HepG2 (cell line): ENCODE measurements around the gene BMERB1. TPM values are rescaled to one million over a fixed set of nuclear protein-coding genes. Genes with fewer than 3 reads are reported as not detected.

ENCODE experiments used
- ADNP ChIP-seq: sonication (generic); formaldehyde crosslinking; IDR thresholded peaks from 2 replicates; pipeline ENCODE4 v1.4.0; 2020; ENCODE audit warnings: missing genetic modification reagents
- CCDC6 ChIP-seq: sonication (generic); formaldehyde crosslinking; IDR thresholded peaks from 2 replicates; pipeline ENCODE4 v1.8.1; 2022; ENCODE audit warnings: mild to moderate bottlenecking, missing genetic modification reagents, moderate library complexity
- FOSL1 ChIP-seq: sonication (generic); formaldehyde crosslinking; IDR thresholded peaks from 2 replicates; pipeline ENCODE4 v1.9.0; 2021; ENCODE audit warnings: missing genetic modification reagents, borderline replicate concordance
- GPN1 ChIP-seq: sonication (generic); formaldehyde crosslinking; IDR thresholded peaks from 2 replicates; pipeline ENCODE4 v1.5.1; 2020; ENCODE audit warnings: missing genetic modification reagents, borderline replicate concordance
- HHEX ChIP-seq: IDR thresholded peaks from 2 replicates; pipeline ENCODE4 v1.6.1; 2016; ENCODE audit warnings: control low read depth
- IKZF4 ChIP-seq: sonication (generic); formaldehyde crosslinking; IDR thresholded peaks from 2 replicates; pipeline ENCODE4 v1.5.1; 2020; ENCODE audit warnings: borderline replicate concordance, mild to moderate bottlenecking, low read depth, missing genetic modification reagents; ENCODE audit errors: not compliant biosample characterization
- NONO ChIP-seq, 2 experiments: fragments of 450-650 bp in 1 of 2; sonication (generic) in 1 of 2; formaldehyde crosslinking in 1 of 2; IDR thresholded peaks in 1 of 2; conservative IDR thresholded peaks in 1 of 2; 2 replicates each; pipeline versions ENCODE4 v1.6.1 to v1.8.0; 2017 to 2022; ENCODE audit warnings: mild to moderate bottlenecking in 1 of 2, missing genetic modification reagents in 1 of 2, moderate library complexity in 1 of 2
- PLRG1 ChIP-seq: fragments of 450-650 bp; conservative IDR thresholded peaks from 2 replicates; pipeline ENCODE4 v1.6.1; 2016
- PRMT3 ChIP-seq: sonication (generic); formaldehyde crosslinking; IDR thresholded peaks from 2 replicates; pipeline ENCODE4 v1.8.1; 2022; ENCODE audit warnings: low read depth, mild to moderate bottlenecking, moderate library complexity, missing genetic modification reagents, borderline replicate concordance
- RBFOX2 ChIP-seq: fragments of 200-400 bp; formaldehyde crosslinking; IDR thresholded peaks from 2 replicates; pipeline ENCODE4 v1.6.1; 2017; ENCODE audit warnings: low read depth, mild to moderate bottlenecking, low read length
- RFXAP ChIP-seq: sonication (generic); formaldehyde crosslinking; IDR thresholded peaks from 2 replicates; pipeline ENCODE4 v1.4.0; 2020; ENCODE audit warnings: missing genetic modification reagents, borderline replicate concordance
- ZBTB42 ChIP-seq: sonication (generic); formaldehyde crosslinking; IDR thresholded peaks from 2 replicates; pipeline ENCODE4 v1.5.0; 2020; ENCODE audit warnings: mild to moderate bottlenecking, missing genetic modification reagents
- ZNF552 ChIP-seq: sonication (generic); formaldehyde crosslinking; IDR thresholded peaks from 2 replicates; pipeline ENCODE4 v1.9.0; 2022; ENCODE audit warnings: missing genetic modification reagents, mild to moderate bottlenecking, borderline replicate concordance
- ZNF713 ChIP-seq: sonication (generic); formaldehyde crosslinking; IDR thresholded peaks from 2 replicates; pipeline ENCODE4 v1.4.0; 2020; ENCODE audit warnings: mild to moderate bottlenecking, missing genetic modification reagents
- ZNF746 ChIP-seq: sonication (generic); formaldehyde crosslinking; IDR thresholded peaks from 2 replicates; pipeline ENCODE4 v1.8.0; 2022; ENCODE audit warnings: mild to moderate bottlenecking, missing genetic modification reagents
- polyA plus RNA-seq, 8 experiments: library from polyadenylated mRNA; depleted of rRNA in 3 of 8; stranded (reverse) in 7 of 8; unstranded in 1 of 8; fragments of >200 nt; fragmentation: Illumina TruSeq in 4 of 8; extraction: Trizol in 4 of 8; gene quantifications; 2 replicates each; pipeline versions ENCODE4 v1.2.1 to v1.2.3, GENCODE V29; 2011 to 2016; ENCODE audit warnings: low read depth in 4 of 8, missing spikeins in 1 of 8, mixed read lengths in 1 of 8; ENCODE audit not compliant: insufficient read depth in 1 of 8
- total RNA-seq, 5 experiments: library from RNA; depleted of rRNA; stranded (reverse); fragments of >200 nt; fragmentation: Illumina TruSeq; extraction: Trizol; gene quantifications; 2 replicates each; pipeline ENCODE4 v1.2.3, GENCODE V29; 2016; ENCODE audit warnings: low read depth in 1 of 5
- TF ChIP-seq, protein P1 (sequence below): sonication (generic); formaldehyde crosslinking; IDR thresholded peaks from 2 replicates; pipeline ENCODE4 v1.5.0; 2020; ENCODE audit warnings: mild to moderate bottlenecking, missing genetic modification reagents, borderline replicate concordance
- TF ChIP-seq, protein P2 (sequence below): sonication (generic); formaldehyde crosslinking; conservative IDR thresholded peaks from 2 replicates; pipeline ENCODE4 v1.5.0; 2020; ENCODE audit warnings: missing genetic modification reagents
- TF ChIP-seq, protein P3 (sequence below): sonication (generic); formaldehyde crosslinking; IDR thresholded peaks from 2 replicates; pipeline ENCODE4 v1.4.0; 2020; ENCODE audit warnings: missing genetic modification reagents
- TF ChIP-seq, protein P4 (sequence below): sonication (generic); formaldehyde crosslinking; IDR thresholded peaks from 2 replicates; pipeline ENCODE4 v1.8.1; 2023; ENCODE audit warnings: missing genetic modification reagents, mild to moderate bottlenecking, borderline replicate concordance

The BMERB1 gene
- total and polyA plus RNA-seq, 2 of the 13 experiments (the other 11 are each of a cell fraction or from before 2014, with no cell fraction given) = 1.4 TPM

GRCh38 chr16:15610369-15610871 lies 176.0 kb downstream of the BMERB1 start (continued):
- TF ChIP-seq, protein P1, sequence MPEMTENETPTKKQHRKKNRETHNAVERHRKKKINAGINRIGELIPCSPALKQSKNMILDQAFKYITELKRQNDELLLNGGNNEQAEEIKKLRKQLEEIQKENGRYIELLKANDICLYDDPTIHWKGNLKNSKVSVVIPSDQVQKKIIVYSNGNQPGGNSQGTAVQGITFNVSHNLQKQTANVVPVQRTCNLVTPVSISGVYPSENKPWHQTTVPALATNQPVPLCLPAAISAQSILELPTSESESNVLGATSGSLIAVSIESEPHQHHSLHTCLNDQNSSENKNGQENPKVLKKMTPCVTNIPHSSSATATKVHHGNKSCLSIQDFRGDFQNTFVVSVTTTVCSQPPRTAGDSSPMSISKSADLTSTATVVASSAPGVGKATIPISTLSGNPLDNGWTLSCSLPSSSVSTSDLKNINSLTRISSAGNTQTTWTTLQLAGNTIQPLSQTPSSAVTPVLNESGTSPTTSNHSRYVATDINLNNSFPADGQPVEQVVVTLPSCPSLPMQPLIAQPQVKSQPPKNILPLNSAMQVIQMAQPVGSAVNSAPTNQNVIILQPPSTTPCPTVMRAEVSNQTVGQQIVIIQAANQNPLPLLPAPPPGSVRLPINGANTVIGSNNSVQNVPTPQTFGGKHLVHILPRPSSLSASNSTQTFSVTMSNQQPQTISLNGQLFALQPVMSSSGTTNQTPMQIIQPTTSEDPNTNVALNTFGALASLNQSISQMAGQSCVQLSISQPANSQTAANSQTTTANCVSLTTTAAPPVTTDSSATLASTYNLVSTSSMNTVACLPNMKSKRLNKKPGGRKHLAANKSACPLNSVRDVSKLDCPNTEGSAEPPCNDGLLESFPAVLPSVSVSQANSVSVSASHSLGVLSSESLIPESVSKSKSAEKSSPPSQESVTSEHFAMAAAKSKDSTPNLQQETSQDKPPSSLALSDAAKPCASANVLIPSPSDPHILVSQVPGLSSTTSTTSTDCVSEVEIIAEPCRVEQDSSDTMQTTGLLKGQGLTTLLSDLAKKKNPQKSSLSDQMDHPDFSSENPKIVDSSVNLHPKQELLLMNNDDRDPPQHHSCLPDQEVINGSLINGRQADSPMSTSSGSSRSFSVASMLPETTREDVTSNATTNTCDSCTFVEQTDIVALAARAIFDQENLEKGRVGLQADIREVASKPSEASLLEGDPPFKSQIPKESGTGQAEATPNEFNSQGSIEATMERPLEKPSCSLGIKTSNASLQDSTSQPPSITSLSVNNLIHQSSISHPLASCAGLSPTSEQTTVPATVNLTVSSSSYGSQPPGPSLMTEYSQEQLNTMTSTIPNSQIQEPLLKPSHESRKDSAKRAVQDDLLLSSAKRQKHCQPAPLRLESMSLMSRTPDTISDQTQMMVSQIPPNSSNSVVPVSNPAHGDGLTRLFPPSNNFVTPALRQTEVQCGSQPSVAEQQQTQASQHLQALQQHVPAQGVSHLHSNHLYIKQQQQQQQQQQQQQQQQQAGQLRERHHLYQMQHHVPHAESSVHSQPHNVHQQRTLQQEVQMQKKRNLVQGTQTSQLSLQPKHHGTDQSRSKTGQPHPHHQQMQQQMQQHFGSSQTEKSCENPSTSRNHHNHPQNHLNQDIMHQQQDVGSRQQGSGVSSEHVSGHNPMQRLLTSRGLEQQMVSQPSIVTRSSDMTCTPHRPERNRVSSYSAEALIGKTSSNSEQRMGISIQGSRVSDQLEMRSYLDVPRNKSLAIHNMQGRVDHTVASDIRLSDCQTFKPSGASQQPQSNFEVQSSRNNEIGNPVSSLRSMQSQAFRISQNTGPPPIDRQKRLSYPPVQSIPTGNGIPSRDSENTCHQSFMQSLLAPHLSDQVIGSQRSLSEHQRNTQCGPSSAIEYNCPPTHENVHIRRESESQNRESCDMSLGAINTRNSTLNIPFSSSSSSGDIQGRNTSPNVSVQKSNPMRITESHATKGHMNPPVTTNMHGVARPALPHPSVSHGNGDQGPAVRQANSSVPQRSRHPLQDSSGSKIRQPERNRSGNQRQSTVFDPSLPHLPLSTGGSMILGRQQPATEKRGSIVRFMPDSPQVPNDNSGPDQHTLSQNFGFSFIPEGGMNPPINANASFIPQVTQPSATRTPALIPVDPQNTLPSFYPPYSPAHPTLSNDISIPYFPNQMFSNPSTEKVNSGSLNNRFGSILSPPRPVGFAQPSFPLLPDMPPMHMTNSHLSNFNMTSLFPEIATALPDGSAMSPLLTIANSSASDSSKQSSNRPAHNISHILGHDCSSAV (CRISPR knock-in tag) = no peak
- TF ChIP-seq HHEX (CRISPR knock-in tag) = no peak
- TF ChIP-seq IKZF4 (CRISPR knock-in tag) = no peak
- peak; percentile 75; the same call in 1 of the 2 replicates for TF ChIP-seq ADNP (CRISPR knock-in tag)
- no peak for TF ChIP-seq ZNF552
- TF ChIP-seq, protein P2, sequence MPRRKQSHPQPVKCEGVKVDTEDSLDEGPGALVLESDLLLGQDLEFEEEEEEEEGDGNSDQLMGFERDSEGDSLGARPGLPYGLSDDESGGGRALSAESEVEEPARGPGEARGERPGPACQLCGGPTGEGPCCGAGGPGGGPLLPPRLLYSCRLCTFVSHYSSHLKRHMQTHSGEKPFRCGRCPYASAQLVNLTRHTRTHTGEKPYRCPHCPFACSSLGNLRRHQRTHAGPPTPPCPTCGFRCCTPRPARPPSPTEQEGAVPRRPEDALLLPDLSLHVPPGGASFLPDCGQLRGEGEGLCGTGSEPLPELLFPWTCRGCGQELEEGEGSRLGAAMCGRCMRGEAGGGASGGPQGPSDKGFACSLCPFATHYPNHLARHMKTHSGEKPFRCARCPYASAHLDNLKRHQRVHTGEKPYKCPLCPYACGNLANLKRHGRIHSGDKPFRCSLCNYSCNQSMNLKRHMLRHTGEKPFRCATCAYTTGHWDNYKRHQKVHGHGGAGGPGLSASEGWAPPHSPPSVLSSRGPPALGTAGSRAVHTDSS (CRISPR knock-in tag) = no peak
- TF ChIP-seq PLRG1 = no peak
- no peak for TF ChIP-seq ZNF746 (CRISPR knock-in tag)
- TF ChIP-seq GPN1 (CRISPR knock-in tag) = no peak
- TF ChIP-seq, protein P3, sequence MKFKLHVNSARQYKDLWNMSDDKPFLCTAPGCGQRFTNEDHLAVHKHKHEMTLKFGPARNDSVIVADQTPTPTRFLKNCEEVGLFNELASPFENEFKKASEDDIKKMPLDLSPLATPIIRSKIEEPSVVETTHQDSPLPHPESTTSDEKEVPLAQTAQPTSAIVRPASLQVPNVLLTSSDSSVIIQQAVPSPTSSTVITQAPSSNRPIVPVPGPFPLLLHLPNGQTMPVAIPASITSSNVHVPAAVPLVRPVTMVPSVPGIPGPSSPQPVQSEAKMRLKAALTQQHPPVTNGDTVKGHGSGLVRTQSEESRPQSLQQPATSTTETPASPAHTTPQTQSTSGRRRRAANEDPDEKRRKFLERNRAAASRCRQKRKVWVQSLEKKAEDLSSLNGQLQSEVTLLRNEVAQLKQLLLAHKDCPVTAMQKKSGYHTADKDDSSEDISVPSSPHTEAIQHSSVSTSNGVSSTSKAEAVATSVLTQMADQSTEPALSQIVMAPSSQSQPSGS = peak; percentile 60; the same call in 1 of the 2 replicates
- TF ChIP-seq, protein P4, sequence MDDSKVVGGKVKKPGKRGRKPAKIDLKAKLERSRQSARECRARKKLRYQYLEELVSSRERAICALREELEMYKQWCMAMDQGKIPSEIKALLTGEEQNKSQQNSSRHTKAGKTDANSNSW (CRISPR knock-in tag) = no peak
- no peak for TF ChIP-seq RFXAP
- TF ChIP-seq ZBTB42 (CRISPR knock-in tag) = no peak
- no peak for TF ChIP-seq CCDC6 (CRISPR knock-in tag)
- no peak for TF ChIP-seq RBFOX2
- TF ChIP-seq PRMT3 = no peak
- TF ChIP-seq ZNF713 (CRISPR knock-in tag) = no peak
- no peak for TF ChIP-seq NONO (IDR thresholded peaks at IDR 0.05)
- 0 out of 2 replicates have a peak, but pooled peaks have one; percentile 27 for TF ChIP-seq NONO (CRISPR knock-in tag; conservative IDR thresholded peaks at IDR 0.05)
- peak; percentile 38; the same call in 1 of the 2 replicates for TF ChIP-seq FOSL1 (CRISPR knock-in tag)
